A549 (cell line): Measurements from ENCODE around the gene COBLL1.

ENCODE experiments used
- BHLHE40 ChIP-seq: IDR thresholded peaks from 2 replicates; pipeline ENCODE4 v1.6.1; 2012; ENCODE audit warnings: low read depth, low read length, inconsistent platforms
- CTCF ChIP-seq: fragments of >200 bp; sonication (Bioruptor Twin); formaldehyde crosslinking; IDR thresholded peaks from 3 replicates; pipeline ENCODE4 v1.5.1; 2016
- EHMT2 ChIP-seq: fragments of 200-600 bp; sonication (generic); IDR thresholded peaks from 2 replicates; pipeline ENCODE4 v1.6.1; 2016; ENCODE audit warnings: antibody characterized with exemption, low read depth, mild to moderate bottlenecking, moderate library complexity
- ELK1 ChIP-seq: fragments of 150-350 bp; IDR thresholded peaks from 2 replicates; pipeline ENCODE4 v1.6.1; 2014; ENCODE audit warnings: low read depth, mild to moderate bottlenecking, low read length
- EP300 ChIP-seq, 2 experiments: fragments of >200 bp; sonication (Bioruptor Twin); formaldehyde crosslinking; IDR thresholded peaks; 2 replicates in 1 of 2; 3 replicates in 1 of 2; pipeline ENCODE4 v1.6.1; 2016 to 2017
- ESRRA ChIP-seq: fragments of 150-350 bp; IDR thresholded peaks from 2 replicates; pipeline ENCODE4 v1.6.1; 2014; ENCODE audit warnings: mild to moderate bottlenecking, low read length, borderline replicate concordance
- HDAC2 ChIP-seq: fragments of 200-600 bp; sonication (generic); IDR thresholded peaks from 2 replicates; pipeline ENCODE4 v1.6.1; 2016
- JUNB ChIP-seq: fragments of >200 bp; sonication (Bioruptor Twin); formaldehyde crosslinking; IDR thresholded peaks from 2 replicates; pipeline ENCODE4 v1.6.1; 2016
- MAX ChIP-seq: IDR thresholded peaks from 2 replicates; pipeline ENCODE4 v1.6.1; 2012
- NPAS2 ChIP-seq: fragments of 250-450 bp; sonication (Bioruptor Pico); IDR thresholded peaks from 2 replicates; pipeline ENCODE4 v1.8.0; 2022; ENCODE audit warnings: mild to moderate bottlenecking, moderate library complexity, borderline replicate concordance
- POLR2A ChIP-seq: IDR thresholded peaks from 2 replicates; pipeline ENCODE4 v1.6.1; 2012; ENCODE audit warnings: mild to moderate bottlenecking, low read length

DNA sequence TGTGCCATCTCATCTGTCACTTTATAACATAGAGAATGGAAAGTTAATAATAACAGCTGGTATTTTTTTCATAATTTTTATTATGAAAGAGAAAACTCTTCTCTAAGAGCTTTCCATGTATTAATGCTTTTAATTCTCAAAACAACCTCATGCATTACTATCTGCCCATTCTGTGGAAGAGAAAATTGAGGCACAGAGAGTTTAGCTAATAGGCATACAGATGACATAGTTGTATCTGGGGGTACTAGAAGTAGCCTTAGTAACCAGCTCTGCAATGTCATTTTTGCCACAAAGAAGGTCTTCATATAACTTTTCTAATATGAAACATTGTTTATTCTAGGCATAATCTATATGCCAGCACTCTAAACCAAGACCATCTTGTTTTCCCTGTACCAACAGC is 36.3 kb upstream of the COBLL1 start:
- TF ChIP-seq POLR2A, result no peak
- TF ChIP-seq EP300 (IDR thresholded peaks at IDR 0.05), result no peak
- no peak for TF ChIP-seq CTCF
- no peak for TF ChIP-seq EHMT2
- no peak for TF ChIP-seq ELK1
- TF ChIP-seq MAX, result no peak
- no peak for TF ChIP-seq HDAC2
- TF ChIP-seq NPAS2 (CRISPR knock-in tag), result no peak
- TF ChIP-seq BHLHE40, result no peak
- no peak for TF ChIP-seq ESRRA
- TF ChIP-seq JUNB, result no peak
